ENCODE measurements around the gene HECA. TPM values are rescaled to one million over a fixed set of nuclear protein-coding genes. Genes with fewer than 3 reads are reported as not detected.

The HECA gene
- total RNA-seq, 4 donors from 2014 or later = 11.3 to 38.4 (median 25.7) TPM

GRCh38 chr6:139184459-139184858 lies 49.6 kb downstream of the HECA start:
- no peak overlapping the region for H3K27ac ChIP-seq
- intact Hi-C loops (cut with DNase I; ENCODE audit: low total_unique reads) = no loop called here

DNA sequence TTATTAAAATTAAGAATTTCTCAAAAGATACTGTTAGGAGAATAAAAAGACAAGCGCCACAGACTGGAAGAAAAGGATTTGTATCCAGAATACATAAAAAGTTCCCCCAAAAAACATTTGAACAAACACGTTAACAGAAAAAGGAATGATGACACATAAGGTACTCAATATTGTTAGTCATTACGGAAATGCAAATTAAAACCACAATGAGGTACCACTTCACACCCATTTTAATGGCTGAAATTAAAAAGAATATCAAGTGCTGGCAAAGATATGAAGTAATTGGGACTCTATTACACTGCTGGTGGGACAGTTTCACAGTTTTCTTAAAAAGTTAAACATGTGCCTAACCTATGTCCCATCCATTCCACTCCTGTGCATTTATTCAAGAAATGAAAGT lies 51.4 kb downstream of the HECA start:
- intact Hi-C loops (cut with DNase I; ENCODE audit: low total_unique reads) = no loop called here
- H3K27me3 ChIP-seq = no peaks in the 10 kb centered on the region
- H3K9me3 ChIP-seq = no peaks in the 10 kb centered on the region
- H3K36me3 ChIP-seq = no peaks in the 10 kb centered on the region
- H3K27ac ChIP-seq = no peak overlapping the region
- TF ChIP-seq CTCF (IDR thresholded peaks at IDR 0.05) (no peak), POLR2A (IDR thresholded peaks at IDR 0.05) (no peak)
- no peaks in the 10 kb centered on the region for H3K4me1 ChIP-seq
- DNase-seq = no peak
- H3K4me3 ChIP-seq = no peak overlapping the region

More at GRCh38 chr6:139184459-139184858, 49.6 kb downstream of the HECA start:
- H3K4me3 ChIP-seq = no peak overlapping the region
- no peaks in the 10 kb centered on the region for H3K27me3 ChIP-seq
- H3K4me1 ChIP-seq = no peaks in the 10 kb centered on the region
- no peaks in the 10 kb centered on the region for H3K36me3 ChIP-seq
- TF ChIP-seq POLR2A (IDR thresholded peaks at IDR 0.05) (no peak), CTCF (IDR thresholded peaks at IDR 0.05) (no peak)
- no peak for DNase-seq
- H3K9me3 ChIP-seq = no peaks in the 10 kb centered on the region

- TF ChIP-seq CTCF (IDR thresholded peaks at IDR 0.05) (no peak), POLR2A (IDR thresholded peaks at IDR 0.05) (no peak)
- no peak for DNase-seq
- intact Hi-C loops (cut with DNase I; ENCODE audit: low total_unique reads) = no loop called here
These were observed 51.8 kb downstream of the HECA start for GRCh38 chr6:139186692-139187091.

GRCh38 chr6:139187489-139187888 lies 52.6 kb downstream of the HECA start:
- no peak for DNase-seq
- Histone ChIP-seq H3K36me3 (no peaks in the 10 kb centered on the region), H3K27ac (no peak overlapping the region), H3K9me3 (no peaks in the 10 kb centered on the region), H3K4me3 (no peak overlapping the region), H3K27me3 (no peaks in the 10 kb centered on the region), H3K4me1 (no peaks in the 10 kb centered on the region)
- intact Hi-C loops (cut with DNase I; ENCODE audit: low total_unique reads) = no loop called here
- TF ChIP-seq POLR2A (IDR thresholded peaks at IDR 0.05) (no peak), CTCF (IDR thresholded peaks at IDR 0.05) (no peak)

More at GRCh38 chr6:139186692-139187091, 51.8 kb downstream of the HECA start:
- no peaks in the 10 kb centered on the region for H3K9me3 ChIP-seq
- H3K36me3 ChIP-seq = no peaks in the 10 kb centered on the region
- H3K27me3 ChIP-seq = no peaks in the 10 kb centered on the region
- no peak overlapping the region for H3K4me3 ChIP-seq
- no peak overlapping the region for H3K27ac ChIP-seq
- H3K4me1 ChIP-seq = no peaks in the 10 kb centered on the region

GRCh38 chr6:139189665-139190064 lies 54.8 kb downstream of the HECA start:
- H3K27ac ChIP-seq = no peak overlapping the region
- DNase-seq = no peak
- no peak overlapping the region for H3K4me3 ChIP-seq
- no peaks in the 10 kb centered on the region for H3K36me3 ChIP-seq
- intact Hi-C loops (cut with DNase I; ENCODE audit: low total_unique reads) = no loop called here
- no peaks in the 10 kb centered on the region for H3K27me3 ChIP-seq
- no peaks in the 10 kb centered on the region for H3K9me3 ChIP-seq
- no peak for TF ChIP-seq POLR2A (IDR thresholded peaks at IDR 0.05)
- TF ChIP-seq CTCF (IDR thresholded peaks at IDR 0.05) = no peak
- H3K4me1 ChIP-seq = no peaks in the 10 kb centered on the region
